Measurements from ENCODE around the gene SYNM. TPM values are rescaled to one million over a fixed set of nuclear protein-coding genes. Genes with fewer than 3 reads are reported as not detected.

SYNM gene
- polyA plus RNA-seq, 1 donor, result 29.4 TPM

DNA sequence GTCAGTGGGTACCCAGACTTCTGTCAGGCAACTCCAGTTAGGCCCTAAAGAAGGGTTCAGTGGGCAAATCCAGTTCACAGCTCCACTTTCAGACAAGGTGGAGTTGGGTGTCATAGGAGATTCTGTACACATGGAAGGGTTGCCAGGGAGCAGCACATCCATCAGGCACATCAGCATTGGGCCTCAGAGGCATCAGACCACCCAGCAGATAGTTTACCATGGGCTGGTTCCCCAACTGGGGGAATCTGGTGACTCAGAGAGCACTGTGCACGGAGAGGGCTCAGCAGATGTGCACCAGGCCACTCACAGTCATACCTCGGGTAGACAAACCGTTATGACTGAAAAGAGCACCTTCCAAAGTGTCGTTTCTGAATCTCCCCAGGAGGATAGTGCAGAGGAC, 27.2 kb downstream of the SYNM start:
- WGBS (ENCODE audit: insufficient coverage, low lambda C conversion rate), result 100% methylated on average over 1 of the region's 4 CpGs
- peaks cover 10% of the 10 kb centered on the region for H3K4me1 ChIP-seq (ENCODE audit: control insufficient read depth, insufficient read depth, low read length)
- no peak for DNase-seq
- peaks cover 9% of the 10 kb centered on the region for H3K9me3 ChIP-seq (ENCODE audit: control insufficient read depth, low read depth, low read length)
- H3K27me3 ChIP-seq (ENCODE audit: control insufficient read depth, insufficient read depth, low read length), result no peaks in the 10 kb centered on the region
- peak overlapping the region; percentile 28 for H3K27ac ChIP-seq (ENCODE audit: low read length)
- H3K4me3 ChIP-seq (ENCODE audit: low read length), result no peak overlapping the region
- H3K36me3 ChIP-seq (ENCODE audit: control insufficient read depth, insufficient read depth, low read length), result peaks cover 24% of the 10 kb centered on the region

GRCh38 chr15:99132634-99133287, 27.9 kb downstream of the SYNM start:
- Histone ChIP-seq H3K4me3 (ENCODE audit: low read length) (no peak overlapping the region), H3K27me3 (ENCODE audit: control insufficient read depth, insufficient read depth, low read length) (no peaks in the 10 kb centered on the region), H3K27ac (ENCODE audit: low read length) (peak overlapping the region; percentile 28), H3K4me1 (ENCODE audit: control insufficient read depth, insufficient read depth, low read length) (peaks cover 10% of the 10 kb centered on the region), H3K9me3 (ENCODE audit: control insufficient read depth, low read depth, low read length) (peaks cover 9% of the 10 kb centered on the region), H3K36me3 (ENCODE audit: control insufficient read depth, insufficient read depth, low read length) (peaks cover 31% of the 10 kb centered on the region)
- 87% methylated on average over 5 of the region's 18 CpGs for WGBS (ENCODE audit: insufficient coverage, low lambda C conversion rate)
- DNase-seq, result peak in 1 of 2 donors; percentile 70

DNA sequence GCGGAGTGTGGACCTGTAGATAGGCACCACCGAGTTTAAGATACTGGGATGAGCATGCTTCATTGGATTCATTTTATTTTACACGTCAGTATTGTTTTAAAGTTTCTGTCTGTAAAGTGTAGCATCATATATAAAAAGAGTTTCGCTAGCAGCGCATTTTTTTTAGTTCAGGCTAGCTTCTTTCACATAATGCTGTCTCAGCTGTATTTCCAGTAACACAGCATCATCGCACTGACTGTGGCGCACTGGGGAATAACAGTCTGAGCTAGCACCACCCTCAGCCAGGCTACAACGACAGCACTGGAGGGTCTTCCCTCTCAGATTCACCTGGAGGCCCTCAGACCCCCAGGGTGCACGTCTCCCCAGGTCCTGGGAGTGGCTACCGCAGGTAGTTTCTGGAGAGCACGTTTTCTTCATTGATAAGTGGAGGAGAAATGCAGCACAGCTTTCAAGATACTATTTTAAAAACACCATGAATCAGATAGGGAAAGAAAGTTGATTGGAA, 29.5 kb downstream of the SYNM start:
- 100% methylated on average over 2 of the region's 11 CpGs for WGBS (ENCODE audit: insufficient coverage, low lambda C conversion rate)
- peaks cover 9% of the 10 kb centered on the region for H3K9me3 ChIP-seq (ENCODE audit: control insufficient read depth, low read depth, low read length)
- no peak overlapping the region for H3K4me3 ChIP-seq (ENCODE audit: low read length)
- no peak for DNase-seq
- H3K36me3 ChIP-seq (ENCODE audit: control insufficient read depth, insufficient read depth, low read length), result peaks cover 40% of the 10 kb centered on the region
- H3K27ac ChIP-seq (ENCODE audit: low read length), result no peak overlapping the region
- H3K4me1 ChIP-seq (ENCODE audit: control insufficient read depth, insufficient read depth, low read length), result peaks cover 10% of the 10 kb centered on the region
- H3K27me3 ChIP-seq (ENCODE audit: control insufficient read depth, insufficient read depth, low read length), result no peaks in the 10 kb centered on the region

- H3K4me3 ChIP-seq (ENCODE audit: low read length), result no peak overlapping the region
- DNase-seq, result no peak
- peaks cover 36% of the 10 kb centered on the region for H3K36me3 ChIP-seq (ENCODE audit: control insufficient read depth, insufficient read depth, low read length)
- 100% methylated on average over 2 of the region's 4 CpGs for WGBS (ENCODE audit: insufficient coverage, low lambda C conversion rate)
- no peak overlapping the region for H3K27ac ChIP-seq (ENCODE audit: low read length)
- no peaks in the 10 kb centered on the region for H3K27me3 ChIP-seq (ENCODE audit: control insufficient read depth, insufficient read depth, low read length)
- peaks cover 10% of the 10 kb centered on the region for H3K4me1 ChIP-seq (ENCODE audit: control insufficient read depth, insufficient read depth, low read length)
- peaks cover 9% of the 10 kb centered on the region for H3K9me3 ChIP-seq (ENCODE audit: control insufficient read depth, low read depth, low read length)
These were observed 30.3 kb downstream of the SYNM start for GRCh38 chr15:99135194-99135593.

GRCh38 chr15:99137111-99137546, 32.2 kb downstream of the SYNM start:
- no peak overlapping the region for H3K4me3 ChIP-seq (ENCODE audit: low read length)
- no peak for DNase-seq
- H3K4me1 ChIP-seq (ENCODE audit: control insufficient read depth, insufficient read depth, low read length), result peaks cover 7% of the 10 kb centered on the region
- H3K27me3 ChIP-seq (ENCODE audit: control insufficient read depth, insufficient read depth, low read length), result no peaks in the 10 kb centered on the region
- WGBS (ENCODE audit: insufficient coverage, low lambda C conversion rate), result 83% methylated on average over 1 of the region's 13 CpGs
- H3K27ac ChIP-seq (ENCODE audit: low read length), result no peak overlapping the region
- no peaks in the 10 kb centered on the region for H3K9me3 ChIP-seq (ENCODE audit: control insufficient read depth, low read depth, low read length)
- H3K36me3 ChIP-seq (ENCODE audit: control insufficient read depth, insufficient read depth, low read length), result peaks cover 31% of the 10 kb centered on the region

DNA sequence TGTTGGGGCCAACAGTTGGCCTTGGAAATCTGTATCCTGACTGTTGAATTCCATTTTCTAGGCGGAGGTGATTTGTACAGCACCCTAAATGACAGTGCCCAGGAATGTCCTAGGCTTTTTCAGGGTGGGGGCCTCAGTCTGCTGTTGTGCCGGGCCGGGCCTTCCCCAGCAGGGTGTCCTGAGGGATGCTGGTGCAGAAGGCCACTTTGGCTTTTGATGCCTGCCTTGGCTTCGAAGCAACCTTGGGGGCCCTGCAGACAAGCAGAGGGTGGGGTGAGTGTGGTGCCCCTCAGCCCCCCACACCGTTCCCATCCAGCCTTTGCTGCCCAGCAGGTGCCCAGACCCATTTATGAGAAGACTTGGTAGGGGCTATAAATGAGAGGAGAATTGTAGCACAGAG, 33.0 kb downstream of the SYNM start:
- no CpG with 5 or more reads among the region's 5 CpGs for WGBS (ENCODE audit: insufficient coverage, low lambda C conversion rate)
- no peak for DNase-seq
- H3K27ac ChIP-seq (ENCODE audit: low read length), result no peak overlapping the region
- peaks cover 29% of the 10 kb centered on the region for H3K36me3 ChIP-seq (ENCODE audit: control insufficient read depth, insufficient read depth, low read length)
- no peaks in the 10 kb centered on the region for H3K4me1 ChIP-seq (ENCODE audit: control insufficient read depth, insufficient read depth, low read length)
- no peaks in the 10 kb centered on the region for H3K9me3 ChIP-seq (ENCODE audit: control insufficient read depth, low read depth, low read length)
- no peak overlapping the region for H3K4me3 ChIP-seq (ENCODE audit: low read length)
- H3K27me3 ChIP-seq (ENCODE audit: control insufficient read depth, insufficient read depth, low read length), result no peaks in the 10 kb centered on the region

- Histone ChIP-seq H3K36me3 (ENCODE audit: control insufficient read depth, insufficient read depth, low read length) (peaks cover 29% of the 10 kb centered on the region), H3K4me3 (ENCODE audit: low read length) (no peak overlapping the region), H3K27ac (ENCODE audit: low read length) (no peak overlapping the region), H3K27me3 (ENCODE audit: control insufficient read depth, insufficient read depth, low read length) (no peaks in the 10 kb centered on the region), H3K9me3 (ENCODE audit: control insufficient read depth, low read depth, low read length) (no peaks in the 10 kb centered on the region), H3K4me1 (ENCODE audit: control insufficient read depth, insufficient read depth, low read length) (no peaks in the 10 kb centered on the region)
- no peak for DNase-seq
- no CpG with 5 or more reads among the region's 15 CpGs for WGBS (ENCODE audit: insufficient coverage, low lambda C conversion rate)
These were observed 33.7 kb downstream of the SYNM start for GRCh38 chr15:99138491-99138982.

DNA sequence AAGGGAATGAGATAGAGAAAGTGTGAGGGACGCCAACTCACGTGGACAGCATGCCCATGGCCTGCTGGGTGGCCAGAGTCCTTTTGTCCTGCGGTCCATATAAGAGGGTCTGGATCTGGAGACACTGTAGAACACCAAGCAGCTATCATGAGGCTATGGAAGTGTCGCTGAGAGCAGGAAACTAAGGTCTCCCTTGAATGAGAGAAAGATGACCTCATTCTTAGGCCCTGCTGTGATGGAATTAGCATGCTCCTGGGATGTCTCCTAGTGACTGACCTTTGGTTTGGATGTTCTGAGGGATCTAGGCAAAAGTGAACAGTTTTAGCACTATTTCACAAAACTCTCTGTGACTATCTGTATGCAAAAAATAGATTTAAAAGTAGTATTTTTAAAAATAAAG, 34.4 kb downstream of the SYNM start:
- H3K27me3 ChIP-seq (ENCODE audit: control insufficient read depth, insufficient read depth, low read length), result no peaks in the 10 kb centered on the region
- no peak overlapping the region for H3K4me3 ChIP-seq (ENCODE audit: low read length)
- WGBS (ENCODE audit: insufficient coverage, low lambda C conversion rate), result 100% methylated on average over 2 of the region's 4 CpGs
- no peak for DNase-seq
- no peaks in the 10 kb centered on the region for H3K9me3 ChIP-seq (ENCODE audit: control insufficient read depth, low read depth, low read length)
- H3K4me1 ChIP-seq (ENCODE audit: control insufficient read depth, insufficient read depth, low read length), result no peaks in the 10 kb centered on the region
- H3K27ac ChIP-seq (ENCODE audit: low read length), result no peak overlapping the region
- H3K36me3 ChIP-seq (ENCODE audit: control insufficient read depth, insufficient read depth, low read length), result peaks cover 29% of the 10 kb centered on the region

DNA sequence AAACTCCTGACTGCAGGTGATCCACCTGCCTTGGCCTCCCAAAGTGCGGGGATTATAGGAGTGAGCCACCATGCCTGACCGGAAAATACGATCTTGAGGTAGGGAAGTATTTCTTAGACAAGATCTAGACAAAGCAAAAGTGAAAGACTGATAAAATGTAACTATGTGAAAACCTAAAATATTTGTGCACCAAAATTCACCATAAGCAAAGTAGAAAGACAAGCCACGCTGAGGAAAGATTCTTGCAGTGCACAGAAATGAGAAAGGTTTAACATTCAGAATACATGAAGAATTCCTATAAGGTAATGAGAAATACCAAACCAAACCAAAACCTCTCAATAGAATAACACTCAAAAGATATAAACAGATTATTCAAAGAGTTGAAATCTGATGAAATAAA, 35.7 kb downstream of the SYNM start:
- H3K27ac ChIP-seq (ENCODE audit: low read length), result no peak overlapping the region
- WGBS (ENCODE audit: insufficient coverage, low lambda C conversion rate), result 100% methylated on average over 2 of the region's 4 CpGs
- no peaks in the 10 kb centered on the region for H3K4me1 ChIP-seq (ENCODE audit: control insufficient read depth, insufficient read depth, low read length)

DNA sequence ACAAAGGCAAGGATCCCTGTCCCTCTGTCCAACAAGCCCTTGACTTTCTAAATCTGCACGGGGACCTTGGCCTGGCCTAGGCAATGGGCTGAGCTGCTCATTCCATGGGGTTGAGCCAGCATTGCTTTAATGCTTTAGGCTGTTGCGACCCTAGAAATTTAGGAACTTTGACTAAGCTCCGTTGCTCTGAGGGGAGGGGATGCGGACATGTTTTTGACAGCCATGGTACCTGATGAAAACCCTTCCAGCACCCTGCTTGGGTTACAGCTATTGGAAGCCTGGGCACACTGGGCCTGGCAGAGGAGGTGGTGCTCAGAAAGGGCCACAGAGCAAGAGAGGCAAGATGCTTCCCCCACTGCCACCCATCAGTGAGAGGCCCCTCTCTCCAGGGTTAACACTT, 37.1 kb downstream of the SYNM start:
- Histone ChIP-seq H3K9me3 (ENCODE audit: control insufficient read depth, low read depth, low read length) (no peaks in the 10 kb centered on the region), H3K4me1 (ENCODE audit: control insufficient read depth, insufficient read depth, low read length) (no peaks in the 10 kb centered on the region), H3K27me3 (ENCODE audit: control insufficient read depth, insufficient read depth, low read length) (no peaks in the 10 kb centered on the region), H3K4me3 (ENCODE audit: low read length) (no peak overlapping the region), H3K36me3 (ENCODE audit: control insufficient read depth, insufficient read depth, low read length) (peaks cover 25% of the 10 kb centered on the region), H3K27ac (ENCODE audit: low read length) (no peak overlapping the region)
- DNase-seq, result no peak
- no CpG with 5 or more reads among the region's 4 CpGs for WGBS (ENCODE audit: insufficient coverage, low lambda C conversion rate)

More for the DNA sequence above, 35.7 kb downstream of the SYNM start:
- H3K27me3 ChIP-seq (ENCODE audit: control insufficient read depth, insufficient read depth, low read length), result no peaks in the 10 kb centered on the region
- no peak overlapping the region for H3K4me3 ChIP-seq (ENCODE audit: low read length)
- H3K36me3 ChIP-seq (ENCODE audit: control insufficient read depth, insufficient read depth, low read length), result peaks cover 31% of the 10 kb centered on the region
- no peaks in the 10 kb centered on the region for H3K9me3 ChIP-seq (ENCODE audit: control insufficient read depth, low read depth, low read length)
- DNase-seq, result no peak

- Histone ChIP-seq H3K27me3 (ENCODE audit: control insufficient read depth, insufficient read depth, low read length) (no peaks in the 10 kb centered on the region), H3K4me1 (ENCODE audit: control insufficient read depth, insufficient read depth, low read length) (no peaks in the 10 kb centered on the region), H3K36me3 (ENCODE audit: control insufficient read depth, insufficient read depth, low read length) (peaks cover 19% of the 10 kb centered on the region), H3K4me3 (ENCODE audit: low read length) (no peak overlapping the region), H3K27ac (ENCODE audit: low read length) (no peak overlapping the region), H3K9me3 (ENCODE audit: control insufficient read depth, low read depth, low read length) (no peaks in the 10 kb centered on the region)
- WGBS (ENCODE audit: insufficient coverage, low lambda C conversion rate), result 71% methylated on average over 3 of the region's 5 CpGs
- no peak for DNase-seq
These were observed 37.7 kb downstream of the SYNM start for GRCh38 chr15:99142562-99142961.
